Medulla oblongata (tissue), 1 donor: ENCODE measurements around the gene GARIN1A.

Experiments used
- DNase-seq: peaks from one replicate; pipeline ENCODE4 v3.0.0-alpha.2; 2015; ENCODE audit errors: extremely low spot score

The GARIN1A gene

GRCh38 chr7:128714701-128715495 is 42.8 kb downstream of the GARIN1A start:
- no peak for DNase-seq

GRCh38 chr7:128718967-128719642 is 47.0 kb downstream of the GARIN1A start:
- no peak for DNase-seq

- no peak for DNase-seq
These were observed 49.3 kb downstream of the GARIN1A start for GRCh38 chr7:128721376-128721775.
